Amniotic stem cell (primary cell): ENCODE data around the gene AANAT.

ENCODE experiments used
- DNase-seq: peaks from one replicate; lab custom pipeline; 2025; lab: John Stamatoyannopoulos, UW

Gene AANAT

DNA sequence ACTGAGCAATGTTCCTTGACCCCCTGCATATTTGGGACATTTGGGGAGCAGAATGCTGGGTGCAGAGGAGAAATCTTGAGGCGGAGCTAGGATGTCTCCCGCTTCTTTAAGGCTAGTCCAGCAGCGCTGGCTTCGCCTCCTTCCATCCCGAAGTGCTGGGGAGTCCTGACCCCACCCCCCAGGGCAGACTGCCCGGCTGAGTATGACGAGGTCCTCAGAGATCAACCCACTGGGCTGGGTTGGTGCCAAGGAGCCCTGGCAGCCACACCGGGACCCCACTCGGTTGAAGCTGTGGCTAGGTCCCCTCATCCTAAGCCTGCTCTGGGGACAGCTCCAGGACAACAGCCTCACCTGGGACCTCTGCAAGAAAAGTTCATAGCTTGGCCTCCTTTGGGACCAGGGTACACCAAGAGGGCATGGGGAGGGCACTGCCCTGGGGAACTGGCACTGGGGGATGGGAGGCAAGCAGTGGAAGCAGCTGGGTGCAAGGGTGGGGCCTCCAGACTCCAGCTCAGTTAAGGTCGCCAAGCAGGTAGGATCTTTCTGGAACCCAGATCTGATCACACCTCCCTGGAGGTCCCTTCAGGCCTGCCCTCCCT lies 22.8 kb downstream of the AANAT start:
- DNase-seq = no peak

DNA sequence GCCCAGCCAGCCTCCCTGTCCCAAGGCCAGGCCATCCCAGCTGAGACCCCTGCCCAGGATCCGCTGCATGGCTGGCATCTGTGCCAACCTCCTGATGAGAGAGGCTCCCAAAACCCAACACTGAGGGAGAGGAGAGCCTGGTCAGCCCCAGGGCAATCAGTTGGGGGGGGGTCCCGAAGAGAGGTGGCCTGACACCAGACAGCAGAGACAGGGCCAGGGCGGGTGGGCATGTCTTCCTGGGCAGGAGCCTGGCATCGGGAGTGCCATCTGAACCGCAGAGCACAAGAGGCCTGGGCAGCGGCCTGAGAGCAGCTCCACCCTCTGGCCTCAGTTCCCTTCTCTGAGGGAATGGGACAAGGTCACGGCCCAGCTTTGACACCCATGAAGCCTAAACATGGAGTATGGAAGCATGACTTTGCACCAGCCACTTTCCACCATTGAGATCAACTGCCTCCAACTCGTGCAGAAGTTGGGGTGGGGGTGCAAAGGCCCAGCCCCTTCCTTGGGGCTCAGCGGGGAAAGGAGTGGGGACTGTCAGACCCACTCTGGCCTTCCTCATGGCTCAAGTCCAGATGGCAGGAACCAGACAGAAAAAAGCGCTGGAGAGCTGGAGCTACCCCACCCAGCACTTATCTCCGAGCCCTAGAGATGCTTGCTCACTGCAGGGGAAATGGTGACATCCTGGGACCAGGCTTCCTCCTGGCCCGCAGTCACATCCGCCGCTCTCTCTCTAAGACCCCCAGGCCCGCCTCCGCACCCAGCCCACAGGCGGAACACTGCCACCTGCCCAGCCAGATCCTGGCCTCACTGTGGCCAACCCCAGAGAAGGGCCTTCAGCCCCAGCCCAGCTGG lies 24.1 kb downstream of the AANAT start:
- DNase-seq = no peak

DNA sequence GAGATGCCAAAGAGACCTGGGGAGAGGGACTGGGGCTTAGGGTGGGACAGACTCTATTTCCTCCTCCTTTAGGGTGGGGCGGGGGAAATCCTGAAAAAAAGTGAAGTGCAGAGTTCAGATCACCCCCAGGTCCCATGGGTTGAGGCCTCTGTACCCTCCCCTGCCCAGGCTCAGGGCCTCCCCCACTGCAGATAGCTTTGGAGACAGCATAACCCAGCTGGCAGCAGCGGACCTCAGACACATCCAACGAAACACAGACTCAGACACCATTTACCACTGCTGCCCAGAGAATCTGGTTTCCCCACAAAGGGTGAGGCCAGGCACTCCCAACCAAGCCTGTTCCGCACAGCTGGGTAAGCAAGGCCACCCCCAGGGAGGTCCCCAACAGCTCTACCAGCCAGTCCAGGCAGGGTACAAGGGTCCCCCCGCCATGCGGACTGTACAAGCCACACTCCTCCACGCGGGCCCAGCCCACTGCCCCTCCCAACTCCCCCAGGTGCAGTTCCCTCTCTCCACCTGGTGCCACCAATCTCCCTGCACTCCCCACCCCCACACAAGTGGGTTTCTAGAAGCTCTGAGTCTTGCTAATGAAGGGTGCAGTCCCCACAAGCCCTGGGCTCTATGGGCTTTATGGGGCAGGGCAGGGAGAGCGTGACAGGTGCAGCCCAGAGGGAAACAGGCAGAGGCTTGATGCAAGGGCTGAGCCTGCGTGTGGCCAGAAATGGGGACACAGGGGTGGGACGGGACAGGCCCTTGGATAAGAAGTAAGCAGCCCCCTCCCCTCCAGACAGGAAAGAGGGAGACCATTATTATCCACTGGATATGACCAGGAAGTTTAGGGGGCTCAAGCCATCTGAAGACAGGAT lies 25.0 kb downstream of the AANAT start:
- no peak for DNase-seq

GRCh38 chr17:76492989-76493501 lies 25.6 kb downstream of the AANAT start:
- peak; percentile 35 for DNase-seq

DNA sequence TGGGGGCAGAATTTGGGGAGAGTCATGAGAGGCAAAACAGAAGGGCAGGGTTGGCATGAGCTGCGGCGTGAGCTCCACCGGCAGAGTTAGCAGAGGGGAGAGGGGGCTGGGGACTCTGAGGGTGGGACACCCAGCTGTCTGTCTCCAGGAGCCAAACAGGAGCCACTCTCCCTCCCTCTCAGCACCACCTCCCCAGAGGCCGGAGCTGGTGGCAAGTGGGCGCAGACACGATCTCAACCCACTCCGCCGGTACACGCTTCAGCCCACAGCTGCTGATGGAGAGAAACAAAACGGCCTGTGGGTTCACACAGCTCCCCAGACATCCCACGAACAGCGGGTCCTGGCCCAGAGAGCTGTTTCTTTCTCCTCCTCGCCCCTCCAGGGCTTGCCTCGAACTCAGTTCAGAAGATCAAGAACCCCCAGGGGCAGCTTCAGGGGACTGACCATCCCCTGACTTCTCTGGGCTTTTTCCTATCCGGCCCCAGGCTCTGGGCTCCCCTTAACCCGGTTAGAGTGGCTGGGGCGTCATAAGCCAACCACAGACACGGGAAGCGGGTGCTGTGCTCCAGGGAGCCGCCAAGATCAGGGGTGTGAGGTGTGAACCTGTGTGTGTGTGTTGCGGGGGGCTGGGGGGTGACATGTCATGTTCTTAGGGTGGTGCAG lies 26.2 kb downstream of the AANAT start:
- no peak for DNase-seq

- no peak for DNase-seq
These were observed 28.4 kb downstream of the AANAT start for GRCh38 chr17:76495663-76496400.

GRCh38 chr17:76496464-76496863 lies 29.1 kb downstream of the AANAT start:
- no peak for DNase-seq

DNA sequence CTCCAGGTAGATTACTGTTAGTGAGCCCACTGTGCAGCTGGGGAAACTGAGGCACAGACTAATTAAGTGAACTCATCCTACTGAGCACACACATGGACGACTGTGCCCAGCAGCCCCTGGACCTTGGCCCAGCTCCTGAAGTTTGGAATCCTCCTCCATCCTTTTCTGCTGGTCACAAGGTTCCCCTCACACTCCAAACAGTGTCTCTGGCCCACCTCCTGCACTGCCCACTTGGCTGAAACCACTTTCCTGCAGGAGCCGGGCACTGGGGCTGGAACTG lies 30.2 kb downstream of the AANAT start:
- no peak for DNase-seq

- peak; percentile 82 for DNase-seq
These were observed 30.8 kb downstream of the AANAT start for GRCh38 chr17:76497979-76498875.

DNA sequence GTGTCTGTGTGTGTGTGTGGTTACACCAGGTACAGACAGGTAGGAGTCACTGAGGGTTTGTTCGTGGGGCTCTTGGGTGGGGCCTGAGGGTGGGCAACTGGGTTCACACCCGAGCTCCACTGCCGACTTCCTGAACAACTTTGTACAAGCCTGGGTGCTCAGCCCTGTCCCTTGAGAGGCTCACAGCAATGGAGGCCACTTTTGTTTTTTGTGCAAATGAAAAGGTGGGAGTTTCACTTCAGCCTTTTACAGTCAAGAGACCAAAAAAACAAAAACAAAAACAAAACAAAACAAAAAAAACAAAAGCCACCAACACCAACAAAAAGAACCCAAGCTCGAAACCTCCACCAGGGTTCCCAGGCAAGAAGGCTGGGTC lies 31.5 kb downstream of the AANAT start:
- DNase-seq = no peak

DNA sequence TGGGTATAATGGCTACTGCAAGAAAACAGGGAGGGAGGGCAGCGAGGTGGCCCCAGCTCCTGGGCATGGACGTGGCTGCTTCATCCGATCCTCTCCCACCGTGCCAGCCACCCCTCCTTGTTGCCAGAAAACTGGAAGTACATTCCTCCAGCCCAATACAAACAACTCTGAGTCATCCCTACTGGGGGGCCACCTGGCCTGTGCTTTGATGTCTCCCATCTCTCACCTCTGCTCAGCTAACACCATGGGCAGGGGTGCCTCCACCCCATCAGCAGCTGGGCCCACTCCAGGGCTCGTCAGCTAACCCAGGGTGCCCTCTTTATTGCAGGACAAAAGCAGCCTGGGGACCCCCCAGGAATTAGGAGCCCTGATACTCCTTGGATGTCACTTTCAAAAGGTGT lies 31.9 kb downstream of the AANAT start:
- DNase-seq = no peak

GRCh38 chr17:76500074-76500746 lies 32.8 kb downstream of the AANAT start:
- no peak for DNase-seq

- DNase-seq = no peak
These were observed 33.3 kb downstream of the AANAT start for GRCh38 chr17:76500747-76501017.

- peak; percentile 62 for DNase-seq
These were observed 33.8 kb downstream of the AANAT start, which contains the start of gene RHBDF2 for GRCh38 chr17:76501018-76501826. Gene RHBDF2, minus strand, starts transcription at chr17:76501423. Its CDS starts 19,899 bp downstream, at chr17:76481524.

DNA sequence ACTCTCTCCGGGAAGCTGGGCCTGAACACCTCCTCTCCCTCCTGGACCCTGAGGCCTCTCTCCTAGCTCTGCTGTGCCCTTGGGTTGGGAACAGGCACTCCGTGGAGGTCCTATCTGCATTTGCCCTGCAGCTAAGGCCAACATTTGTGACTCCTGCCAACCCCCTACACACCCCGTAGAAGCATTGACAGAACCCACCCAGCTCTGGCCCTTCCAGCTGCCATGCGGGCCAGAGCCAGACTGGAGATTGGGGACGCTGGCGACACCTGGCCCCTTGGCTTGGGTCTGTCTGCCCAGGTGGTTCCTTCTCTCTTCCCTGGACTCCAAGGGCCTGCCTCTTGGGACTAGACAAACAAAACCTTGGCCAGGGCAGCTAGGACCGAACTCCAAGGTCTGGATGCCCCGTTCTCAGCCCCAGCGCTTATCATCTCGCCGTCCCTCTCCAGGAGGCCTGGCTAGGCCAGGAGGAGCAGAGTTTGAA lies 34.5 kb downstream of the AANAT start:
- no peak for DNase-seq

- DNase-seq = no peak
These were observed 35.2 kb downstream of the AANAT start for GRCh38 chr17:76502341-76503211.

GRCh38 chr17:76504117-76504516 lies 36.7 kb downstream of the AANAT start:
- no peak for DNase-seq
